ENCODE data around the gene TTLL9. TPM values are rescaled to one million over a fixed set of nuclear protein-coding genes. Genes with fewer than 3 reads are reported as not detected.

The TTLL9 gene
- polyA plus RNA-seq, 1 of the 3 experiments (the other 2 are of a cell fraction) = 0.23 TPM

DNA sequence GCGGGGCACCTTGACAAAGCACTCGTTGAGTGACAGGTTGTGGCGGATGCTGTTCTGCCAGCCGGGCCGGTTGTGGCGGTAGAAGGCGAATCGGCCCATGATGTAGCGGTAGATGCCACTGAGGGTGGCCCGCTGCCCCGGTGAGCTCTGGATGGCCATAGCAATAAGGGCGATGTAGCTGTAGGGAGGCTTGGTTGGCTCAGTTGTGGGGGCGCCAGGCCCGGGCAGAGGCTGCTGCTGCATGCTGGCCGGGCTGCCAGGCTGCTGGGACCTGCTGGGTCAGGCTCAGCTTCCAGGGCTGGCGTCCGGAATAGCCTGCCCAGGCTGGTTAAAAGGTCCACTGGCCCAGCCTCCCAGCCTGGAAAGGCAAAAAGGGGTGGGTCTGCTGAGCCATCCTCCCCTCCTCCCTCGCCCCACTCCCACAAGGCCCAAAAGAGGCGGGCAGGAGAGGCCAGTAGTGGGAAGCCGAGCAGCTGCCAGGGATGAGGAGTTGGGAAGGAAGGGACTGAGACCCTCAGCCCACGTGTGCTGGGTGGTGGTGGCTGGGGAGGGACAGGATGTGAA lies 25.1 kb upstream of the TTLL9 start, which contains the start of gene FOXS1:
FOXS1 (minus strand) TSS at position 305 of the 564 bp plus-strand sequence; CDS start at position 243, 62 bp downstream.
- H3K9me3 ChIP-seq = no peaks in the 10 kb centered on the region
- no peak within 1 kb of the TSS for H2AFZ ChIP-seq (ENCODE audit: low read depth)
- H3K9ac ChIP-seq = no peak within 1 kb of the TSS
- no peak for TF ChIP-seq MAX (IDR thresholded peaks at IDR 0.05; ENCODE audit: low read depth)
- TF ChIP-seq JUND (IDR thresholded peaks at IDR 0.05) = no peak
- TF ChIP-seq TAF1 (IDR thresholded peaks at IDR 0.05; ENCODE audit: borderline replicate concordance, low read depth, low read length) = no peak
- TF ChIP-seq FOXM1 (IDR thresholded peaks at IDR 0.05; ENCODE audit: low read depth) = no peak
- no peak for TF ChIP-seq RXRA (IDR thresholded peaks at IDR 0.05; ENCODE audit: borderline replicate concordance, low read depth)
- no peaks in the 10 kb centered on the region; the same call in 1 of the 2 replicates for H3K27me3 ChIP-seq (ENCODE audit: insufficient read depth)
- ChIA-PET CTCF (interaction anchor here (0.6 to 15.5 kb wide), 13 partner anchors 10 to 1052 kb away, joined by 3 to 174 read pairs (median 7); no protein-coding TSS in a partner anchor), POLR2A (no interaction called here)
- peaks cover 25 to 31% of the 10 kb centered on the region in 2 experiments; a peak in 3 of 4 replicates for H3K4me1 ChIP-seq (ENCODE audit: control insufficient read depth in 1 of 2, insufficient read depth in 2 of 2, low read depth in 1 of 2, low read length in 1 of 2)
- no peak for DNase-seq
- WGBS (ENCODE audit: low lambda C conversion rate) = 70% methylated on average over 8 of the region's 21 CpGs
- no peak within 1 kb of the TSS for H3K27ac ChIP-seq (ENCODE audit: low read depth in 2 of 2, low read length in 1 of 2)
- H3F3A ChIP-seq (replicated peaks; ENCODE audit: insufficient read depth) = peaks cover 7% of the 10 kb centered on the region
- no peaks in the 10 kb centered on the region for H3K36me3 ChIP-seq (replicated peaks in 1 of 2; ENCODE audit: control insufficient read depth in 1 of 2, insufficient read depth in 2 of 2, low read length in 1 of 2)
- H3K4me3 ChIP-seq (ENCODE audit: low read depth in 2 of 2, low read length in 1 of 2) = peak within 1 kb of the TSS in 1 of 2 experiments; percentile 53; a peak in 1 of 4 replicates
- H3K79me2 ChIP-seq (ENCODE audit: insufficient read depth) = no peaks in the 10 kb centered on the region
- no peaks in the 10 kb centered on the region for H4K20me1 ChIP-seq (ENCODE audit: insufficient read depth)
- no peaks in the 10 kb centered on the region for H3K9me2 ChIP-seq
- H3K4me2 ChIP-seq = no peak within 1 kb of the TSS; the same call in 1 of the 2 replicates

GRCh38 chr20:31846793-31847138 lies 23.7 kb upstream of the TTLL9 start:
- Histone ChIP-seq H3F3A (replicated peaks; ENCODE audit: insufficient read depth) (peaks cover 1% of the 10 kb centered on the region), H3K79me2 (ENCODE audit: insufficient read depth) (no peaks in the 10 kb centered on the region), H3K36me3 (replicated peaks in 1 of 2; ENCODE audit: control insufficient read depth in 1 of 2, insufficient read depth in 2 of 2, low read length in 1 of 2) (no peaks in the 10 kb centered on the region), H3K4me2 (no peak overlapping the region), H3K9ac (no peak overlapping the region), H3K9me2 (no peaks in the 10 kb centered on the region), H3K4me1 (ENCODE audit: control insufficient read depth in 1 of 2, insufficient read depth in 2 of 2, low read depth in 1 of 2, low read length in 1 of 2) (peaks cover 19 to 22% of the 10 kb centered on the region in 2 experiments; a peak in 3 of 4 replicates), H3K9me3 (no peaks in the 10 kb centered on the region), H3K4me3 (ENCODE audit: low read depth in 2 of 2, low read length in 1 of 2) (peak overlapping the region in 1 of 2 experiments; percentile 53; a peak in 1 of 4 replicates), H3K27me3 (ENCODE audit: insufficient read depth) (no peaks in the 10 kb centered on the region; the same call in 1 of the 2 replicates), H4K20me1 (ENCODE audit: insufficient read depth) (no peaks in the 10 kb centered on the region), H2AFZ (ENCODE audit: low read depth) (no peak overlapping the region), H3K27ac (ENCODE audit: low read depth in 2 of 2, low read length in 1 of 2) (no peak overlapping the region)
- 0% methylated on average over 2 of the region's 3 CpGs for WGBS (ENCODE audit: low lambda C conversion rate)
- ChIA-PET CTCF (interaction anchor here (0.7 to 5.4 kb wide), 44 partner anchors 8 to 263 kb away, joined by 3 to 86 read pairs (median 4); partner anchors contain the start of genes DUSP15, MYLK2, PDRG1 and TM9SF4), POLR2A (no interaction called here)
- no peak for TF ChIP-seq MAX (IDR thresholded peaks at IDR 0.05; ENCODE audit: low read depth)
- TF ChIP-seq, protein P1, sequence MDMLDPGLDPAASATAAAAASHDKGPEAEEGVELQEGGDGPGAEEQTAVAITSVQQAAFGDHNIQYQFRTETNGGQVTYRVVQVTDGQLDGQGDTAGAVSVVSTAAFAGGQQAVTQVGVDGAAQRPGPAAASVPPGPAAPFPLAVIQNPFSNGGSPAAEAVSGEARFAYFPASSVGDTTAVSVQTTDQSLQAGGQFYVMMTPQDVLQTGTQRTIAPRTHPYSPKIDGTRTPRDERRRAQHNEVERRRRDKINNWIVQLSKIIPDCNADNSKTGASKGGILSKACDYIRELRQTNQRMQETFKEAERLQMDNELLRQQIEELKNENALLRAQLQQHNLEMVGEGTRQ (IDR thresholded peaks at IDR 0.05; ENCODE audit: borderline replicate concordance, low read depth, low read length) = no peak
- DNase-seq = no peak

All from SK-N-SH (cell line).